Measurements from ENCODE around the gene ERVMER34-1. TPM values are rescaled to one million over a fixed set of nuclear protein-coding genes. Genes with fewer than 3 reads are reported as not detected.

The ERVMER34-1 gene
- polyA plus RNA-seq, 6 donors from 2014 or later: not detected

Other genes starting within 250 kb of the ERVMER34-1 start
- 1 to 10 TPM; 1.2 to 5.2 (median 1.8) TPM for gene USP46, start 92.1 kb downstream of the ERVMER34-1 start, polyA plus RNA-seq (ENCODE audit: low read depth in 6 of 6)
- 1 to 10 TPM in 1 of 6 donors, under 1 TPM in 1, not detected in 4; 0.19 to 1.6 TPM for gene RASL11B, start 110.9 kb upstream of the ERVMER34-1 start, polyA plus RNA-seq (ENCODE audit: low read depth in 6 of 6)